Uterus (tissue), 4 donors: ENCODE data around the gene SFN. TPM values are rescaled to one million over a fixed set of nuclear protein-coding genes. Genes with fewer than 3 reads are reported as not detected.
A peak's percentile ranks its signal among the peaks of the same experiment; 100 is the strongest.

Source experiments
- DNase-seq, 2 donors: peaks; one replicate each; pipeline ENCODE4 v3.0.0-alpha.2; 2019 to 2020
- H3K27ac ChIP-seq, 2 donors: fragments of 200-600 bp; sonication (generic); 1 replicate in 1 of 2; 2 replicates in 1 of 2; pipeline ENCODE4 v1.5.1; 2016 to 2018
- H3K27me3 ChIP-seq, 2 donors: fragments of 200-600 bp; sonication (generic); one replicate each; pipeline ENCODE4 v1.5.1; 2018 to 2019; ENCODE audit warnings: control low read depth in 1 of 2
- H3K36me3 ChIP-seq, 2 donors: fragments of 200-600 bp; sonication (generic); one replicate each; pipeline ENCODE4 v1.5.1; 2019; ENCODE audit warnings: control low read depth in 1 of 2
- H3K4me1 ChIP-seq, 2 donors: fragments of 200-600 bp; sonication (generic); one replicate each; pipeline ENCODE4 v1.5.1; 2018 to 2019; ENCODE audit warnings: control low read depth in 1 of 2
- H3K4me3 ChIP-seq, 2 donors: fragments of 200-600 bp; sonication (generic); 1 replicate in 1 of 2; 2 replicates in 1 of 2; pipeline ENCODE4 v1.5.1; 2018 to 2019; ENCODE audit warnings: mild to moderate bottlenecking in 1 of 2
- H3K9me3 ChIP-seq, 2 donors: fragments of 200-600 bp; sonication (generic); one replicate each; pipeline ENCODE4 v1.5.1; 2019; ENCODE audit warnings: control low read depth in 1 of 2
- CTCF ChIP-seq, 4 experiments: fragments of 200-600 bp in 2 of 4; fragments of 450-650 bp in 2 of 4; sonication (generic) in 2 of 4; IDR thresholded peaks; one replicate each; pipeline ENCODE4 v1.5.1; 2016 to 2019; ENCODE audit warnings: antibody characterized with exemption in 4 of 4, mild to moderate bottlenecking in 2 of 4, moderate library complexity in 1 of 4
- POLR2A ChIP-seq, 2 donors: fragments of 450-650 bp; IDR thresholded peaks; one replicate each; pipeline ENCODE4 v1.6.1; 2016; ENCODE audit warnings: antibody characterized with exemption in 2 of 2, mild to moderate bottlenecking in 1 of 2, moderate library complexity in 1 of 2
- intact Hi-C: fragments of 100-400 bp; cut with DNase I; formaldehyde crosslinking; loops from one replicate; pipeline ENCODE4 v1.15.1; 2023; ENCODE audit warnings: low total_unique reads
- total RNA-seq, 4 donors: library from RNA; depleted of rRNA in 3 of 4; stranded (reverse); fragments of >200 nt in 3 of 4; gene quantifications; one replicate each; pipeline versions ENCODE4 v1.1.0 to v1.2.4, GENCODE V29; 2014 to 2023
- donor health status: DM: yes; HTN: yes; CAD: no.

The SFN gene
- total RNA-seq, 4 donors from 2014 or later, result 0.55 to 0.83 TPM; not detected in 2

- H3K27me3 ChIP-seq, result no peaks in the 10 kb centered on the region
- no peak overlapping the region for H3K27ac ChIP-seq
These were observed 7.3 kb upstream of the SFN start for GRCh38 chr1:26855636-26856035.

GRCh38 chr1:26856181-26856580 is 6.8 kb upstream of the SFN start:
- Histone ChIP-seq H3K36me3 (no peaks in the 10 kb centered on the region), H3K4me1 (no peaks in the 10 kb centered on the region), H3K9me3 (no peaks in the 10 kb centered on the region), H3K27ac (no peak overlapping the region), H3K4me3 (no peak overlapping the region), H3K27me3 (no peaks in the 10 kb centered on the region)
- intact Hi-C loops, result no loop called here
- no peak for TF ChIP-seq POLR2A (IDR thresholded peaks at IDR 0.05)
- TF ChIP-seq CTCF (IDR thresholded peaks at IDR 0.05), result no peak
- no peak for DNase-seq

More at GRCh38 chr1:26855636-26856035, 7.3 kb upstream of the SFN start:
- no peak for TF ChIP-seq CTCF (IDR thresholded peaks at IDR 0.05)
- TF ChIP-seq POLR2A (IDR thresholded peaks at IDR 0.05), result no peak
- intact Hi-C loops, result no loop called here
- no peak for DNase-seq
- H3K4me3 ChIP-seq, result no peak overlapping the region
- no peaks in the 10 kb centered on the region for H3K9me3 ChIP-seq
- H3K4me1 ChIP-seq, result no peaks in the 10 kb centered on the region
- no peaks in the 10 kb centered on the region for H3K36me3 ChIP-seq

- H3K36me3 ChIP-seq, result no peaks in the 10 kb centered on the region
- H3K4me1 ChIP-seq, result no peaks in the 10 kb centered on the region
- no peaks in the 10 kb centered on the region for H3K27me3 ChIP-seq
- H3K4me3 ChIP-seq, result no peak overlapping the region
- H3K27ac ChIP-seq, result no peak overlapping the region
- H3K9me3 ChIP-seq, result no peaks in the 10 kb centered on the region
- TF ChIP-seq POLR2A (IDR thresholded peaks at IDR 0.05), result no peak
- no peak for TF ChIP-seq CTCF (IDR thresholded peaks at IDR 0.05)
- DNase-seq, result no peak
- intact Hi-C loops, result no loop called here
These were observed 6.1 kb upstream of the SFN start for GRCh38 chr1:26856604-26857469.

- TF ChIP-seq POLR2A (IDR thresholded peaks at IDR 0.05) (no peak), CTCF (IDR thresholded peaks at IDR 0.05) (no peak)
- intact Hi-C loops, result no loop called here
- no peaks in the 10 kb centered on the region for H3K36me3 ChIP-seq
- H3K9me3 ChIP-seq, result no peaks in the 10 kb centered on the region
- no peaks in the 10 kb centered on the region for H3K27me3 ChIP-seq
- no peak overlapping the region for H3K4me3 ChIP-seq
- H3K4me1 ChIP-seq, result no peaks in the 10 kb centered on the region
- peak overlapping the region in 1 of 2 donors; percentile 29 for H3K27ac ChIP-seq
- no peak for DNase-seq
These were observed 5.4 kb upstream of the SFN start for GRCh38 chr1:26857473-26858060.

- Histone ChIP-seq H3K36me3 (no peaks in the 10 kb centered on the region), H3K27ac (peak overlapping the region in 1 of 2 donors; percentile 29), H3K9me3 (no peaks in the 10 kb centered on the region), H3K4me3 (no peak overlapping the region), H3K27me3 (no peaks in the 10 kb centered on the region), H3K4me1 (no peaks in the 10 kb centered on the region)
- DNase-seq, result no peak
- intact Hi-C loops, result no loop called here
- TF ChIP-seq CTCF (IDR thresholded peaks at IDR 0.05), result no peak
- TF ChIP-seq POLR2A (IDR thresholded peaks at IDR 0.05), result no peak
These were observed 4.8 kb upstream of the SFN start for GRCh38 chr1:26858160-26858559.
